ENCODE data around the gene CYSLTR1. TPM values are rescaled to one million over a fixed set of nuclear protein-coding genes. Genes with fewer than 3 reads are reported as not detected.
"Not testable (repeated sequence)": the region's sequence is repeated elsewhere in the genome, so short reads cannot be mapped to it uniquely, and the experiment has no call there.

The CYSLTR1 gene
- total RNA-seq, 1 experiment from 2014 or later, result not detected

- Mint-ChIP-seq H3K27ac (ENCODE audit: unreplicated experiment) (no peak overlapping the region), H3K27me3 (ENCODE audit: unreplicated experiment) (no peaks in the 10 kb centered on the region), H3K36me3 (ENCODE audit: insufficient read depth, unreplicated experiment) (no peaks in the 10 kb centered on the region), H3K4me3 (ENCODE audit: low read depth, unreplicated experiment) (no peak overlapping the region), H3K4me1 (ENCODE audit: low read depth, unreplicated experiment) (no peaks in the 10 kb centered on the region), H3K9me3 (ENCODE audit: low read depth, unreplicated experiment) (peaks cover 3% of the 10 kb centered on the region)
- no TSS peak for BruUV-seq (replicated peaks)
- DNase-seq, result no peak
- no peak for TF ChIP-seq CTCF (IDR thresholded peaks at IDR 0.05; ENCODE audit: unreplicated experiment)
- intact Hi-C loops (cut with micrococcal nuclease; ENCODE audit: unreplicated experiment), result no loop called here
- CTCF ChIA-PET, result no interaction called here
Measured at GRCh38 chrX:78303086-78303485, 24.3 kb downstream of the CYSLTR1 start.

- BruUV-seq (replicated peaks); DNase-seq; H3K4me1 Mint-ChIP-seq (ENCODE audit: low read depth, unreplicated experiment); H3K27me3 Mint-ChIP-seq (ENCODE audit: unreplicated experiment); intact Hi-C loops (cut with micrococcal nuclease; ENCODE audit: unreplicated experiment); H3K27ac Mint-ChIP-seq (ENCODE audit: unreplicated experiment); H3K9me3 Mint-ChIP-seq (ENCODE audit: low read depth, unreplicated experiment); CTCF ChIA-PET; H3K36me3 Mint-ChIP-seq (ENCODE audit: insufficient read depth, unreplicated experiment); H3K4me3 Mint-ChIP-seq (ENCODE audit: low read depth, unreplicated experiment): not testable (repeated sequence)
Measured at GRCh38 chrX:78300933-78301332, 26.5 kb downstream of the CYSLTR1 start.

- CTCF ChIA-PET, result no interaction called here
- intact Hi-C loops (cut with micrococcal nuclease; ENCODE audit: unreplicated experiment), result no loop called here
- TF ChIP-seq CTCF (IDR thresholded peaks at IDR 0.05; ENCODE audit: unreplicated experiment), result no peak
- Mint-ChIP-seq H3K9me3 (ENCODE audit: low read depth, unreplicated experiment) (no peaks in the 10 kb centered on the region), H3K4me3 (ENCODE audit: low read depth, unreplicated experiment) (no peak overlapping the region), H3K27me3 (ENCODE audit: unreplicated experiment) (no peaks in the 10 kb centered on the region), H3K36me3 (ENCODE audit: insufficient read depth, unreplicated experiment) (no peaks in the 10 kb centered on the region), H3K4me1 (ENCODE audit: low read depth, unreplicated experiment) (no peaks in the 10 kb centered on the region), H3K27ac (ENCODE audit: unreplicated experiment) (no peak overlapping the region)
- no TSS peak for BruUV-seq (replicated peaks)
- DNase-seq, result no peak
Measured at GRCh38 chrX:78283511-78283910, 43.9 kb downstream of the CYSLTR1 start.

GRCh38 chrX:78237127-78237526 is 90.3 kb downstream of the CYSLTR1 start:
- intact Hi-C loops (cut with micrococcal nuclease; ENCODE audit: unreplicated experiment), result no loop called here
- TF ChIP-seq CTCF (IDR thresholded peaks at IDR 0.05; ENCODE audit: unreplicated experiment), result no peak
- no TSS peak for BruUV-seq (replicated peaks)
- no peak overlapping the region for H3K4me3 Mint-ChIP-seq (ENCODE audit: low read depth, unreplicated experiment)
- CTCF ChIA-PET, result no interaction called here
- H3K27me3 Mint-ChIP-seq (ENCODE audit: unreplicated experiment), result peaks cover 2% of the 10 kb centered on the region
- H3K9me3 Mint-ChIP-seq (ENCODE audit: low read depth, unreplicated experiment), result no peaks in the 10 kb centered on the region
- H3K27ac Mint-ChIP-seq (ENCODE audit: unreplicated experiment), result no peak overlapping the region
- H3K36me3 Mint-ChIP-seq (ENCODE audit: insufficient read depth, unreplicated experiment), result no peaks in the 10 kb centered on the region
- no peaks in the 10 kb centered on the region for H3K4me1 Mint-ChIP-seq (ENCODE audit: low read depth, unreplicated experiment)
- DNase-seq, result no peak

GRCh38 chrX:78226047-78226446 is 101.4 kb downstream of the CYSLTR1 start:
- intact Hi-C loops (cut with micrococcal nuclease; ENCODE audit: unreplicated experiment); H3K27me3 Mint-ChIP-seq (ENCODE audit: unreplicated experiment); H3K27ac Mint-ChIP-seq (ENCODE audit: unreplicated experiment); H3K36me3 Mint-ChIP-seq (ENCODE audit: insufficient read depth, unreplicated experiment); DNase-seq; H3K9me3 Mint-ChIP-seq (ENCODE audit: low read depth, unreplicated experiment); CTCF ChIA-PET; H3K4me1 Mint-ChIP-seq (ENCODE audit: low read depth, unreplicated experiment); H3K4me3 Mint-ChIP-seq (ENCODE audit: low read depth, unreplicated experiment); BruUV-seq (replicated peaks): not testable (repeated sequence)

Other genes starting within 250 kb of the CYSLTR1 start
- gene PGK1, start 223.4 kb downstream of the CYSLTR1 start, total RNA-seq (2022), result 613 and 623 TPM in 2 replicates
- gene TAF9B, start 188.0 kb downstream of the CYSLTR1 start, total RNA-seq (2022), result 11.5 and 18.4 TPM in 2 replicates